Bronchial epithelial cell (primary cell): ENCODE measurements around the gene PPP1R8. TPM values are rescaled to one million over a fixed set of nuclear protein-coding genes. Genes with fewer than 3 reads are reported as not detected.
"Not testable (repeated sequence)": the region's sequence is repeated elsewhere in the genome, so short reads cannot be mapped to it uniquely, and the experiment has no call there.

Source experiments
- DNase-seq: peaks from one replicate; pipeline ENCODE4 v3.0.0-alpha.2; 2010; ENCODE audit warnings: low read depth
- FAIRE-seq: peaks from 2 replicates; lab custom pipeline; 2011; peaks lifted over from hg19 to GRCh38; lab: Jason Lieb, UNC
- H3K27me3 ChIP-seq: 2 replicates; pipeline ENCODE4 v1.5.1; 2011; ENCODE audit warnings: low read length; ENCODE audit not compliant: control insufficient read depth, insufficient read depth
- H3K36me3 ChIP-seq: 2 replicates; pipeline ENCODE4 v1.5.1; 2011; ENCODE audit warnings: low read length; ENCODE audit not compliant: control insufficient read depth, insufficient read depth
- H3K4me3 ChIP-seq: 2 replicates; pipeline ENCODE4 v1.5.1; 2011; ENCODE audit warnings: mild to moderate bottlenecking, low read depth, low read length, control low read depth
- total RNA-seq: library from RNA; depleted of rRNA; stranded (reverse); fragments of >200 nt; gene quantifications from 2 replicates; pipeline ENCODE4 v1.2.1, GENCODE V29; 2014
- TF ChIP-seq, protein P1 (sequence below): IDR thresholded peaks from 2 replicates; pipeline ENCODE4 v1.5.1; 2011; ENCODE audit warnings: mild to moderate bottlenecking, moderate library complexity, low read length, control low read depth, inconsistent platforms; ENCODE audit not compliant: insufficient read depth, severe bottlenecking

PPP1R8 gene
- total RNA-seq, 1 donor from 2014 or later, result 51.9 TPM

DNA sequence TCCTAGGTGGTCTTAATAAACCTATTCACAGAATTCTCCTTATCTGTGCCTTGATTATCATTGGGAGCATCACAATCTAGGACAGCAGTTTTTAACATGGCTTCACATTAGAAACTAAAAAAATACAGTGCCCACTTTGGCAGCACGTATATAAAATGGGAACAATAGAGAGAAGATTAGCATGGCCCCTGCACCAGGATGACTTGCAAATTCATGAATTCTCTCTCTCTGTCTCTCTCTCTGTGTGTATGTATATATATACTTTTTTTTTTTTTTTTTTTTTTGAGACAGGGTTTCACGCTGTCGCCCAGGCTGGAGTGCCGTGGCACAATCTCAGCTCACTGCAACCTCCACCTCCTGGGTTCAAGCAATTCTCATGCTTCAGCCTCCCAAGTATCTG, 6.2 kb upstream of the PPP1R8 start:
- TF ChIP-seq, protein P1, sequence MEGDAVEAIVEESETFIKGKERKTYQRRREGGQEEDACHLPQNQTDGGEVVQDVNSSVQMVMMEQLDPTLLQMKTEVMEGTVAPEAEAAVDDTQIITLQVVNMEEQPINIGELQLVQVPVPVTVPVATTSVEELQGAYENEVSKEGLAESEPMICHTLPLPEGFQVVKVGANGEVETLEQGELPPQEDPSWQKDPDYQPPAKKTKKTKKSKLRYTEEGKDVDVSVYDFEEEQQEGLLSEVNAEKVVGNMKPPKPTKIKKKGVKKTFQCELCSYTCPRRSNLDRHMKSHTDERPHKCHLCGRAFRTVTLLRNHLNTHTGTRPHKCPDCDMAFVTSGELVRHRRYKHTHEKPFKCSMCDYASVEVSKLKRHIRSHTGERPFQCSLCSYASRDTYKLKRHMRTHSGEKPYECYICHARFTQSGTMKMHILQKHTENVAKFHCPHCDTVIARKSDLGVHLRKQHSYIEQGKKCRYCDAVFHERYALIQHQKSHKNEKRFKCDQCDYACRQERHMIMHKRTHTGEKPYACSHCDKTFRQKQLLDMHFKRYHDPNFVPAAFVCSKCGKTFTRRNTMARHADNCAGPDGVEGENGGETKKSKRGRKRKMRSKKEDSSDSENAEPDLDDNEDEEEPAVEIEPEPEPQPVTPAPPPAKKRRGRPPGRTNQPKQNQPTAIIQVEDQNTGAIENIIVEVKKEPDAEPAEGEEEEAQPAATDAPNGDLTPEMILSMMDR, result no peak
- no peak for DNase-seq
- H3K36me3 ChIP-seq, result peaks cover 3% of the 10 kb centered on the region
- H3K4me3 ChIP-seq, result no peak overlapping the region
- no peaks in the 10 kb centered on the region for H3K27me3 ChIP-seq
- FAIRE-seq, result no peak

DNA sequence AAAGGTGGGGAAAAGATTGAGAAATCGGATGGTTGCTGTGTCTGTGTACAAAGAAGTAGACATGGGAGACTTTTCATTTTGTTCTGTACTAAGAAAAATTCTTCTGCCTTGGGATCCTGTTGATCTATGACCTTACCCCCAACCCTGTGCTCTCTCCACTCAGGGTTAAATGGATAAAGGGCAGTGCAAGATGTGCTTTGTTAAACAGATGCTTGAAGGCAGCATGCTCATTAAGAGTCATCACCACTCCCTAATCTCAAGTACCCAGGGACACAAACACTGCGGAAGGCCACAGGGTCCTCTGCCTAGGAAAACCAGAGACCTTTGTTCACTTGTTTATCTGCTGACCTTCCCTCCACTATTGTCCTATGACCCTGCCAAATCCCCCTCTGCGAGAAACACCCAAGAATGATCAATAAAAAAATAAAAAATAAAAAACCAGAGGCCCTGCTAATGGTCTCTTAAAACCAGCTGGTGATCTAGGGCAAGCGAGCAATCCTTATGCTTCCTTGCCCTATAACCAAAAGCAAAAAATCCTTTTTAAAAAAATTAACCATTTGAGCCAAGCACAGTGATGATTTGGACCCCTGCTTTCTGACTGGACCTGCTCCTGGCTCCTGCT, 1.1 kb upstream of the PPP1R8 start:
- H3K4me3 ChIP-seq, H3K36me3 ChIP-seq, H3K27me3 ChIP-seq, FAIRE-seq, DNase-seq: not testable (repeated sequence)

DNA sequence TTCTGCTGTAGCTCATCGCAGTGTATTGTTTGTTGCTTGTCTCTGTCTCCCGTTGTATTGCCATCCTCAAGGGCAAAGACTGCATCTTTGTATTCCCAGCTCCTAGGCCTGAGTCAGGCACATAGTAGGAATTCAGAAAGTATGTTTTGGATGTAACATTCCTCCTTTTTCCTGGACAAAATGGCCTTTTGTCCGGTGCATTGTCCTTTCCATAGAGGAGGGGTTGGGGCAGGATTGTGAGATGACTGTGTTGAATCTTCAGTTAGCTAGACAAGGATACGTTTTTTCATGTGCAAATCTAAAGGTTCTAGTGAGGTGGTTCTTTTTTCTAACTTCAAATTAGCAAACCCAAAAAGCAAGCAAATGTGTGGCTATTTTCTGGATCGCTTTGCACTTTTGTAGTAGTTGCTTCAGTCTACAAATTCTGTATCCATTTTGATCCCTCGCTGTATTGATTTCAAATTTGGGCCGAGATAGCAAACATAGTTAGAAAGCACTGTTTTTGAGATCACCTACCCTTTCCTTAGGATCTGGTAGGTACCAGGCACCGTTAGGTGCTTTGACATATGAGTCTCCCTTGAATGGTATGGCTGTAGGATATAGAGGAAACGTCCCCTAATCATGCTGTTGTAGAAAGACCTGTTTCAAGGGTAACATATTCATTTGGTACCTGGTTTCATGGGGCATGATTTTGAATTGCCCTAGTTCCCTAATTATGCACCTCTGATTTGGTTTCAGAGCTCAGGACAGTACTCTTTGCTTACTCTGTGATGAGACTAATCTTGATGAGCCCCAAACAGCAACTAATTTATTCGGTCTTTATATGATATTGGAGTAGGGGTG, 1.2 kb downstream of the PPP1R8 start:
- H3K36me3 ChIP-seq, result no peaks in the 10 kb centered on the region
- FAIRE-seq, result no peak
- DNase-seq, result peak; percentile 5
- TF ChIP-seq, protein P1, result no peak
- no peaks in the 10 kb centered on the region for H3K27me3 ChIP-seq
- H3K4me3 ChIP-seq, result peak overlapping the region; percentile 89

DNA sequence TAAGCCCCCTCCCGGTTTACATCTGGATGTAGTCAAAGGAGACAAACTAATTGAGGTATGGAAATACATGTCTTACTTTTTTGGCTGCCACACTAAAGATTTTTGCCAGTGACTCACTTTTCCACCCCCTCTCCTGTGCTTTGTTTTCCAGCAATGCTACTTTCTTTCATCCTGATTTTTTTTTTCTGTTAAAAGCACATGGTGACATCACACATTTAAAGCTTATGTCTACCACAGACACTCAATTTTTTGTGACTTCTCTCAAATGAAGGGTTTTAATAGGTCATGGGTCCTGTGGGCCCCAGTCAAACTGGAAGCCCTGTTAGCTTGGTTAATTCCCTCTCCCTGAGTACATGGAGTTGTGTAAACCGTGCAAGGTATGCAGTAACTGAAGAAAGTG, 2.2 kb downstream of the PPP1R8 start:
- H3K36me3 ChIP-seq, result no peaks in the 10 kb centered on the region
- no peak overlapping the region for H3K4me3 ChIP-seq
- FAIRE-seq, result no peak
- no peaks in the 10 kb centered on the region for H3K27me3 ChIP-seq
- TF ChIP-seq, protein P1, result no peak
- DNase-seq, result peak; percentile 61

DNA sequence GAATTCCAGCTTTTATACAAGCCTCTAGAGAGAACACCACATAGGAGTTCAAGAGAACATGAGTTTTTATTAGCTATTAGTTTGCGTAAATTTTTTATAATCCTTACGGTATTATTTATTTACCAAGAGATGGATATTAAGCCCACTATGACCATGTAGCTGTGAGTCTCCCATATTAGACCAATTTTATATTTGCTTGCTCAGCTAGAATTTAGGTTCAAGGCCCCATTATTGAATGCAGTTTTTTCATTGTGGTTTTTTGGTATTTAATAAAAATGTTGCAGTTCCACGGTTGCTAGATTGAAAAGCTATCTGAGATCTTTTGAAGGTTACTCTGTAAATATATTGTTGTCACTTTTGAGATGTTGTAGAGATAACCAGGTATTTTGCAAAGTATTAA, 2.9 kb downstream of the PPP1R8 start:
- H3K27me3 ChIP-seq, result no peaks in the 10 kb centered on the region
- no peaks in the 10 kb centered on the region for H3K36me3 ChIP-seq
- no peak overlapping the region for H3K4me3 ChIP-seq
- TF ChIP-seq, protein P1, result no peak
- DNase-seq, result no peak
- no peak for FAIRE-seq

DNA sequence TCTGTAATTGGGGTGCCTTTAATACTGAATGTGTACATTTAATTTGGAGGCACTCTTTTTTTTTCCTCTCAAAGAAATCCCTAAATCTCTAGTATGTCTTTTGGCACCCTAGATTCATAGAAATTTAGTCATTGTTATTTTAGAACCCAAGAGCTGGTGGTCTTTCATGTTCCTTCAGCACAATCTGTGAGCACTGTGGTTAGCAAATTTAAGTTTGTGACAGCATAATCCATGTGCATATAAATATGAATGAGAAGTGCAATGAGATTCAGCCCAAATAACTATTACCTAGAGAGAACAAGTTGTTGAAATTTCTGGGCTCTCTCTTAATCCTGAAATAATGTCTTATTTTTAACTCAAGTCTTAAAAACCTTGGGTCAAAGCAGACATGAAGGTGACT, 4.5 kb downstream of the PPP1R8 start:
- peaks cover under 1% of the 10 kb centered on the region for H3K36me3 ChIP-seq
- TF ChIP-seq, protein P1, result no peak
- no peak for FAIRE-seq

More for the DNA sequence above, 4.5 kb downstream of the PPP1R8 start:
- DNase-seq, result no peak
- Histone ChIP-seq H3K4me3 (no peak overlapping the region), H3K27me3 (no peaks in the 10 kb centered on the region)
